HCT116 (cell line): Measurements from ENCODE around the gene CD2BP2. TPM values are rescaled to one million over a fixed set of nuclear protein-coding genes. Genes with fewer than 3 reads are reported as not detected.
"Not testable (repeated sequence)": the region's sequence is repeated elsewhere in the genome, so short reads cannot be mapped to it uniquely, and the experiment has no call there.

ENCODE experiments used
- ATAC-seq: fragments of 200-7000 bp; cut with Tn5 transposase; 2 replicates; pipeline ENCODE4 v1.9.1; 2020; ENCODE audit warnings: mild to moderate bottlenecking, moderate library complexity
- BruUV-seq: library from RNA; stranded (reverse); fragments of 400-500 nt; replicated peaks from 2 replicates; lab custom pipeline; 2021; lab: Mats Ljungman, UMichigan
- CTCF ChIA-PET: fragments of 300-600 bp; sonication (Branson Sonifier 250); formaldehyde crosslinking; loops from one replicate; lab custom pipeline; 2021; ENCODE audit warnings: antibody characterized with exemption; lab: Charles Lee
- POLR2A ChIA-PET: fragments of 300-600, 350-600 bp; sonication (Branson Sonifier 250); formaldehyde crosslinking; loops from one replicate; lab custom pipeline; 2021; ENCODE audit warnings: antibody characterized with exemption; lab: Charles Lee
- RAD21 ChIA-PET, 2 experiments: fragments of 300-600 bp; sonication (Branson Sonifier 250); formaldehyde crosslinking; loops; one replicate each; lab custom pipeline; 2023; ENCODE audit warnings: low total read pairs in 2 of 2; ENCODE audit not compliant: uncharacterized antibody in 2 of 2, unreplicated experiment in 2 of 2, low non-redundant PET in 1 of 2; lab: Charles Lee
- DNase-seq: peaks from one replicate; pipeline ENCODE4 v3.0.0-alpha.2; 2010; ENCODE audit warnings: low read depth, low spot score
- H2AFZ ChIP-seq: fragments of 200-600 bp; shearing (Covaris generic), sonication (generic); 2 replicates; pipeline ENCODE4 v1.6.1; 2017; ENCODE audit warnings: low read depth, mixed run types, mixed read lengths, antibody characterized with exemption, low read length; ENCODE audit not compliant: poor library complexity, severe bottlenecking
- H3K27ac ChIP-seq: 2 replicates; pipeline ENCODE4 v1.5.1; 2012; ENCODE audit warnings: low read depth, low read length
- H3K27me3 ChIP-seq: fragments of 200-600 bp; sonication (generic); 2 replicates; pipeline ENCODE4 v1.6.1; 2016; ENCODE audit warnings: mixed run types, low read length, mixed read lengths; ENCODE audit not compliant: insufficient read depth
- H3K36me3 ChIP-seq, 2 experiments: fragments of 200-500 bp in 1 of 2; fragments of 200-600 bp in 1 of 2; sonication (Bioruptor generic) in 1 of 2; sonication (generic) in 1 of 2; 2 replicates each; pipeline versions ENCODE4 v1.5.1 to v1.6.1; 2014 to 2016; ENCODE audit warnings: low read length in 2 of 2, inconsistent platforms in 1 of 2, mixed read lengths in 1 of 2, mixed run types in 1 of 2; ENCODE audit not compliant: insufficient read depth in 2 of 2, control insufficient read depth in 1 of 2
- H3K4me1 ChIP-seq, 2 experiments: fragments of 200-600 bp in 1 of 2; sonication (generic) in 1 of 2; 2 replicates each; pipeline versions ENCODE4 v1.5.1 to v1.6.1; 2012 to 2017; ENCODE audit warnings: low read length in 2 of 2, inconsistent platforms in 1 of 2, mild to moderate bottlenecking in 1 of 2, mixed read lengths in 1 of 2, mixed run types in 1 of 2, moderate library complexity in 1 of 2; ENCODE audit not compliant: insufficient read depth in 2 of 2, control insufficient read depth in 1 of 2
- H3K4me2 ChIP-seq: fragments of 200-600 bp; sonication (generic); 2 replicates; pipeline ENCODE4 v1.6.1; 2017; ENCODE audit warnings: mixed run types, low read length, mixed read lengths
- H3K4me3 ChIP-seq, 2 experiments: fragments of 200-600 bp in 1 of 2; sonication (generic) in 1 of 2; replicated peaks in 1 of 2; 2 replicates each; pipeline ENCODE4 v1.5.1; 2011 to 2016; ENCODE audit warnings: low read length in 2 of 2, control low read depth in 1 of 2, low read depth in 1 of 2, mild to moderate bottlenecking in 1 of 2, mixed read lengths in 1 of 2, mixed run types in 1 of 2
- H3K79me2 ChIP-seq: fragments of 200-600 bp; sonication (generic); 2 replicates; pipeline ENCODE4 v1.6.1; 2017; ENCODE audit warnings: mild to moderate bottlenecking, mixed run types, low read length, moderate library complexity, mixed read lengths; ENCODE audit not compliant: insufficient read depth
- H3K9ac ChIP-seq: fragments of 200-600 bp; sonication (generic); 2 replicates; pipeline ENCODE4 v1.6.1; 2016; ENCODE audit warnings: low read length, mixed read lengths
- H3K9me2 ChIP-seq: fragments of 200-600 bp; sonication (generic), shearing (Covaris generic); 2 replicates; pipeline ENCODE4 v1.6.1; 2017; ENCODE audit warnings: mixed run types, mild to moderate bottlenecking, moderate library complexity; ENCODE audit not compliant: insufficient read depth
- H3K9me3 ChIP-seq, 2 experiments: fragments of 200-500 bp in 1 of 2; fragments of 200-600 bp in 1 of 2; sonication (Bioruptor generic) in 1 of 2; sonication (generic) in 1 of 2; 2 replicates each; pipeline ENCODE4 v1.6.1; 2014 to 2017; ENCODE audit warnings: low read length in 2 of 2, mixed read lengths in 2 of 2, inconsistent platforms in 1 of 2, low read depth in 1 of 2, mild to moderate bottlenecking in 1 of 2, mixed run types in 1 of 2, moderate library complexity in 1 of 2; ENCODE audit not compliant: control insufficient read depth in 1 of 2, insufficient read depth in 1 of 2
- H4K20me1 ChIP-seq: fragments of 200-600 bp; sonication (generic), shearing (Covaris generic); 2 replicates; pipeline ENCODE4 v1.6.1; 2017; ENCODE audit warnings: mixed run types, mild to moderate bottlenecking, moderate library complexity; ENCODE audit not compliant: insufficient read depth
- CBX3 ChIP-seq: IDR thresholded peaks from 2 replicates; pipeline ENCODE4 v1.6.1; 2012; ENCODE audit warnings: low read depth
- ELF1 ChIP-seq: IDR thresholded peaks from 2 replicates; pipeline ENCODE4 v1.6.1; 2012; ENCODE audit warnings: low read depth, borderline replicate concordance
- FOSL1 ChIP-seq: IDR thresholded peaks from 2 replicates; pipeline ENCODE4 v1.6.1; 2012; ENCODE audit warnings: low read depth
- TCF7L2 ChIP-seq: IDR thresholded peaks from 2 replicates; pipeline ENCODE4 v1.7.0; 2011; ENCODE audit warnings: borderline replicate concordance, inconsistent platforms; ENCODE audit not compliant: insufficient read depth, insufficient read length; ENCODE audit errors: extremely low read depth
- YY1 ChIP-seq: IDR thresholded peaks from 2 replicates; pipeline ENCODE4 v1.6.1; 2011; ENCODE audit warnings: low read length, low read depth, moderate library complexity, mild to moderate bottlenecking; ENCODE audit not compliant: insufficient replicate concordance; ENCODE audit errors: extremely low read depth
- ZNF274 ChIP-seq: fragments of 200-500 bp; sonication (Bioruptor generic); IDR thresholded peaks from 2 replicates; pipeline ENCODE4 v1.6.1; 2014; ENCODE audit warnings: mild to moderate bottlenecking, low read depth, low read length, inconsistent platforms
- intact Hi-C: fragments of 100-400 bp; cut with micrococcal nuclease; formaldehyde crosslinking; loops from 2 replicates; pipeline ENCODE4 v1.10.0; 2022
- total RNA-seq: library from RNA; stranded (reverse); gene quantifications from one replicate; pipeline ENCODE4 v1.2.1, GENCODE V29; 2021; ENCODE audit not compliant: unreplicated experiment
- TF ChIP-seq, protein P1 (sequence below): IDR thresholded peaks from 2 replicates; pipeline ENCODE4 v1.6.1; 2012
- TF ChIP-seq, protein P2 (sequence below): IDR thresholded peaks from 2 replicates; pipeline ENCODE4 v1.6.1; 2012; ENCODE audit warnings: low read depth

The CD2BP2 gene
- total RNA-seq, 1 experiment from 2014 or later = 51.8 TPM

GRCh38 chr16:30340621-30341020, 14.5 kb downstream of the CD2BP2 start:
- ChIA-PET RAD21 (no interaction called here), CTCF (no interaction called here), POLR2A (no interaction called here)
- intact Hi-C loops = no loop called here
- no peak overlapping the region for H3K4me2 ChIP-seq
- BruUV-seq = no TSS peak
- no peaks in the 10 kb centered on the region for H3K79me2 ChIP-seq
- H3K9ac ChIP-seq = no peak overlapping the region
- H3K27ac ChIP-seq = no peak overlapping the region
- ATAC-seq = no peak
- H4K20me1 ChIP-seq = no peaks in the 10 kb centered on the region
- no peaks in the 10 kb centered on the region for H3K9me2 ChIP-seq
- H3K36me3 ChIP-seq = no peaks in the 10 kb centered on the region
- H3K9me3 ChIP-seq = no peaks in the 10 kb centered on the region
- H3K4me1 ChIP-seq = peaks cover 6 to 7% of the 10 kb centered on the region in 2 experiments; a peak in 3 of 4 replicates
- no peak for TF ChIP-seq YY1
- TF ChIP-seq FOSL1 = no peak
- no peak for TF ChIP-seq ZNF274
- no peak for TF ChIP-seq ELF1
- no peak for TF ChIP-seq CBX3
- TF ChIP-seq TCF7L2 = no peak
- TF ChIP-seq, protein P1, sequence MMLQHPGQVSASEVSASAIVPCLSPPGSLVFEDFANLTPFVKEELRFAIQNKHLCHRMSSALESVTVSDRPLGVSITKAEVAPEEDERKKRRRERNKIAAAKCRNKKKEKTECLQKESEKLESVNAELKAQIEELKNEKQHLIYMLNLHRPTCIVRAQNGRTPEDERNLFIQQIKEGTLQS = no peak
- TF ChIP-seq, protein P2, sequence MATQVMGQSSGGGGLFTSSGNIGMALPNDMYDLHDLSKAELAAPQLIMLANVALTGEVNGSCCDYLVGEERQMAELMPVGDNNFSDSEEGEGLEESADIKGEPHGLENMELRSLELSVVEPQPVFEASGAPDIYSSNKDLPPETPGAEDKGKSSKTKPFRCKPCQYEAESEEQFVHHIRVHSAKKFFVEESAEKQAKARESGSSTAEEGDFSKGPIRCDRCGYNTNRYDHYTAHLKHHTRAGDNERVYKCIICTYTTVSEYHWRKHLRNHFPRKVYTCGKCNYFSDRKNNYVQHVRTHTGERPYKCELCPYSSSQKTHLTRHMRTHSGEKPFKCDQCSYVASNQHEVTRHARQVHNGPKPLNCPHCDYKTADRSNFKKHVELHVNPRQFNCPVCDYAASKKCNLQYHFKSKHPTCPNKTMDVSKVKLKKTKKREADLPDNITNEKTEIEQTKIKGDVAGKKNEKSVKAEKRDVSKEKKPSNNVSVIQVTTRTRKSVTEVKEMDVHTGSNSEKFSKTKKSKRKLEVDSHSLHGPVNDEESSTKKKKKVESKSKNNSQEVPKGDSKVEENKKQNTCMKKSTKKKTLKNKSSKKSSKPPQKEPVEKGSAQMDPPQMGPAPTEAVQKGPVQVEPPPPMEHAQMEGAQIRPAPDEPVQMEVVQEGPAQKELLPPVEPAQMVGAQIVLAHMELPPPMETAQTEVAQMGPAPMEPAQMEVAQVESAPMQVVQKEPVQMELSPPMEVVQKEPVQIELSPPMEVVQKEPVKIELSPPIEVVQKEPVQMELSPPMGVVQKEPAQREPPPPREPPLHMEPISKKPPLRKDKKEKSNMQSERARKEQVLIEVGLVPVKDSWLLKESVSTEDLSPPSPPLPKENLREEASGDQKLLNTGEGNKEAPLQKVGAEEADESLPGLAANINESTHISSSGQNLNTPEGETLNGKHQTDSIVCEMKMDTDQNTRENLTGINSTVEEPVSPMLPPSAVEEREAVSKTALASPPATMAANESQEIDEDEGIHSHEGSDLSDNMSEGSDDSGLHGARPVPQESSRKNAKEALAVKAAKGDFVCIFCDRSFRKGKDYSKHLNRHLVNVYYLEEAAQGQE = no peak
- no peak overlapping the region for H3K4me3 ChIP-seq
- no peak overlapping the region for H2AFZ ChIP-seq
- H3K27me3 ChIP-seq = no peaks in the 10 kb centered on the region
- DNase-seq = no peak

GRCh38 chr16:30338715-30339114, 16.4 kb downstream of the CD2BP2 start:
- H3K27me3 ChIP-seq, CTCF ChIA-PET, H3K9me3 ChIP-seq, H3K27ac ChIP-seq, H3K4me2 ChIP-seq, H3K9ac ChIP-seq, POLR2A ChIA-PET, intact Hi-C loops, H4K20me1 ChIP-seq, H3K9me2 ChIP-seq, DNase-seq, H3K79me2 ChIP-seq, H3K4me3 ChIP-seq, H2AFZ ChIP-seq, RAD21 ChIA-PET, H3K36me3 ChIP-seq, BruUV-seq, ATAC-seq: not testable (repeated sequence)
- H3K4me1 ChIP-seq = peaks cover 8 to 10% of the 10 kb centered on the region in 2 experiments; a peak in 3 of 4 replicates

- POLR2A ChIA-PET, H3K4me2 ChIP-seq: not testable (repeated sequence)
Observed at GRCh38 chr16:30337964-30338357, 17.1 kb downstream of the CD2BP2 start.

More at GRCh38 chr16:30337964-30338357, 17.1 kb downstream of the CD2BP2 start:
- H4K20me1 ChIP-seq, ATAC-seq, H3K9me3 ChIP-seq, intact Hi-C loops, H3K79me2 ChIP-seq, H3K27ac ChIP-seq, H3K36me3 ChIP-seq, H2AFZ ChIP-seq, BruUV-seq, H3K9ac ChIP-seq, H3K27me3 ChIP-seq, CTCF ChIA-PET, H3K4me3 ChIP-seq, RAD21 ChIA-PET, H3K9me2 ChIP-seq, DNase-seq: not testable (repeated sequence)
- peaks cover 8 to 10% of the 10 kb centered on the region in 2 experiments; a peak in 3 of 4 replicates for H3K4me1 ChIP-seq
